ENCODE measurements around the gene PERP.

PERP gene

GRCh38 chr6:138105446-138105845 is 1.8 kb downstream of the PERP start:
- TF ChIP-seq POLR2AphosphoS5 (IDR thresholded peaks at IDR 0.05; ENCODE audit: low read depth, low read length) (no peak), SIN3A (IDR thresholded peaks at IDR 0.05; ENCODE audit: borderline replicate concordance, insufficient read depth, low read length) (no peak)
- TF ChIP-seq, protein P1, sequence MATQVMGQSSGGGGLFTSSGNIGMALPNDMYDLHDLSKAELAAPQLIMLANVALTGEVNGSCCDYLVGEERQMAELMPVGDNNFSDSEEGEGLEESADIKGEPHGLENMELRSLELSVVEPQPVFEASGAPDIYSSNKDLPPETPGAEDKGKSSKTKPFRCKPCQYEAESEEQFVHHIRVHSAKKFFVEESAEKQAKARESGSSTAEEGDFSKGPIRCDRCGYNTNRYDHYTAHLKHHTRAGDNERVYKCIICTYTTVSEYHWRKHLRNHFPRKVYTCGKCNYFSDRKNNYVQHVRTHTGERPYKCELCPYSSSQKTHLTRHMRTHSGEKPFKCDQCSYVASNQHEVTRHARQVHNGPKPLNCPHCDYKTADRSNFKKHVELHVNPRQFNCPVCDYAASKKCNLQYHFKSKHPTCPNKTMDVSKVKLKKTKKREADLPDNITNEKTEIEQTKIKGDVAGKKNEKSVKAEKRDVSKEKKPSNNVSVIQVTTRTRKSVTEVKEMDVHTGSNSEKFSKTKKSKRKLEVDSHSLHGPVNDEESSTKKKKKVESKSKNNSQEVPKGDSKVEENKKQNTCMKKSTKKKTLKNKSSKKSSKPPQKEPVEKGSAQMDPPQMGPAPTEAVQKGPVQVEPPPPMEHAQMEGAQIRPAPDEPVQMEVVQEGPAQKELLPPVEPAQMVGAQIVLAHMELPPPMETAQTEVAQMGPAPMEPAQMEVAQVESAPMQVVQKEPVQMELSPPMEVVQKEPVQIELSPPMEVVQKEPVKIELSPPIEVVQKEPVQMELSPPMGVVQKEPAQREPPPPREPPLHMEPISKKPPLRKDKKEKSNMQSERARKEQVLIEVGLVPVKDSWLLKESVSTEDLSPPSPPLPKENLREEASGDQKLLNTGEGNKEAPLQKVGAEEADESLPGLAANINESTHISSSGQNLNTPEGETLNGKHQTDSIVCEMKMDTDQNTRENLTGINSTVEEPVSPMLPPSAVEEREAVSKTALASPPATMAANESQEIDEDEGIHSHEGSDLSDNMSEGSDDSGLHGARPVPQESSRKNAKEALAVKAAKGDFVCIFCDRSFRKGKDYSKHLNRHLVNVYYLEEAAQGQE (IDR thresholded peaks at IDR 0.05; ENCODE audit: insufficient read depth in 1 of 2, low read depth in 2 of 2, low read length in 2 of 2): no peak

GRCh38 chr6:138104618-138105213 is 2.5 kb downstream of the PERP start:
- TF ChIP-seq FOXP2 (optimal IDR thresholded peaks at IDR 0.05; ENCODE audit: borderline replicate concordance, extremely low read depth, extremely low read length, insufficient read depth) (no peak), SIN3A (IDR thresholded peaks at IDR 0.05; ENCODE audit: borderline replicate concordance, insufficient read depth, low read length) (no peak), TAF1 (IDR thresholded peaks at IDR 0.05; ENCODE audit: borderline replicate concordance, insufficient read depth, low read length) (no peak), POLR2AphosphoS5 (IDR thresholded peaks at IDR 0.05; ENCODE audit: low read depth, low read length) (no peak)
- TF ChIP-seq, protein P1 (IDR thresholded peaks at IDR 0.05; ENCODE audit: insufficient read depth in 1 of 2, low read depth in 2 of 2, low read length in 2 of 2): no peak

DNA sequence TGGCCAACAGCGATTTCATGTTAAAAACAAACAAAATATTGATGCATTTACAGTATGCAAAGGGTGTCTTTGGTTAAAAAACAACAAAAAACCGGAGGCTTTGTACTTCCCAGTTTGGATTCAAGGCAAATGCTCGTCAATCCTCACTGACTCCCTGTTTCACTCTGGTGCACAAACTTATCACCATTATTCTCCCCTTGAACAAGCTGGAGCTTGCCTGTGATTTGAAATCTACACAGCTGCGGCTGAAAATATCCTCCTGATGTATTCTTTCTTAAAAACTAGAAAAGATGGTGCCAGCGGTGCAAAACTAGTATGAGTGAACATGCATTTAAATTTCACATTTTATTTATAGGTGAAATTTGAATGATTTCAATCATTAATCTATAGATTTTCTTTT is 3.3 kb downstream of the PERP start:
- no peak for TF ChIP-seq POLR2AphosphoS5 (IDR thresholded peaks at IDR 0.05; ENCODE audit: low read depth, low read length)
- no peak for TF ChIP-seq TAF1 (IDR thresholded peaks at IDR 0.05; ENCODE audit: borderline replicate concordance, insufficient read depth, low read length)
- TF ChIP-seq FOXP2 (optimal IDR thresholded peaks at IDR 0.05; ENCODE audit: borderline replicate concordance, extremely low read depth, extremely low read length, insufficient read depth): no peak
- TF ChIP-seq SIN3A (IDR thresholded peaks at IDR 0.05; ENCODE audit: borderline replicate concordance, insufficient read depth, low read length): no peak
- TF ChIP-seq, protein P1 (IDR thresholded peaks at IDR 0.05; ENCODE audit: insufficient read depth in 1 of 2, low read depth in 2 of 2, low read length in 2 of 2): no peak

DNA sequence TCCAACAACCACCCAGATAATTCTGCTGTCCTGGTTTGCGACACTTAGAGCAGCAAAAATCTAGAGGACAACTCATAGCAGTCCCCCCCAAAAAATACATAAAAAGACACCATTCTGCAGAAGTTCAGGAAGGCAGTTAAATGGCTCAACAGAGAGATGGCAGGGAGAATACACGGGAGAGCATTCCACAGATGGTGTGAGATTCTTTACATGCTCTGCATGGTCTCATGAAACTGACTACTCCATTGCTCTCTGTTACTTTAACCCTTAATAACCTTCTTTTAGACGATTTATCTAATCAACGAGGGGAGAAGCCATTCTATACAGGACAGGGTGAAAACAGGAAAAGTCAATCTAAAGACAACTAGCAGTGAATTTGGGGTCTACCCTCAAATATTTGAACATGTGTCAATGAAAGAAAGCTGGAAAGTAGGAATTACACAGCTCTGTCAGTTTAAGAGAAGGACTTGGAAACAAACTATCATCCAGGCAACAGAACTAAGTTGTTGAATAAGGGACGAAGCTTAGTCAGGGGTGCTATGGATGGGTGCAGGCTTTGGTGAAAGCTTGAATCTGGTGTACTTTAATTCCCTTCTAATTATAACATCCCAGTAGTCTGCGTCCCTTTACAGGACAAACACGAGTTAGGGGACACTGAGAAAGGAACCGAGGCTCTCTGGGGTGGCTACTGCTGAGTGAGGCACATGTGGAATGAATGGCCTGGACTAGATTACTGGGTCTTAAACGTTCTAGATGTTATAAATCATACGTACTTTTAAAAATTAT is 5.1 kb downstream of the PERP start:
- TF ChIP-seq, protein P1 (IDR thresholded peaks at IDR 0.05; ENCODE audit: insufficient read depth in 1 of 2, low read depth in 2 of 2, low read length in 2 of 2): no peak
- TF ChIP-seq TAF1 (IDR thresholded peaks at IDR 0.05; ENCODE audit: borderline replicate concordance, insufficient read depth, low read length): no peak
- TF ChIP-seq FOXP2 (optimal IDR thresholded peaks at IDR 0.05; ENCODE audit: borderline replicate concordance, extremely low read depth, extremely low read length, insufficient read depth): no peak
- TF ChIP-seq POLR2AphosphoS5 (IDR thresholded peaks at IDR 0.05; ENCODE audit: low read depth, low read length): no peak
- no peak for TF ChIP-seq SIN3A (IDR thresholded peaks at IDR 0.05; ENCODE audit: borderline replicate concordance, insufficient read depth, low read length)
